ENCODE data around the gene ZFP30. TPM values are rescaled to one million over a fixed set of nuclear protein-coding genes. Genes with fewer than 3 reads are reported as not detected.

The ZFP30 gene
- total and polyA plus RNA-seq, 2 of the 13 experiments (the other 11 are each of a cell fraction or from before 2014, with no cell fraction given), result 3.4 to 19.2 TPM

DNA sequence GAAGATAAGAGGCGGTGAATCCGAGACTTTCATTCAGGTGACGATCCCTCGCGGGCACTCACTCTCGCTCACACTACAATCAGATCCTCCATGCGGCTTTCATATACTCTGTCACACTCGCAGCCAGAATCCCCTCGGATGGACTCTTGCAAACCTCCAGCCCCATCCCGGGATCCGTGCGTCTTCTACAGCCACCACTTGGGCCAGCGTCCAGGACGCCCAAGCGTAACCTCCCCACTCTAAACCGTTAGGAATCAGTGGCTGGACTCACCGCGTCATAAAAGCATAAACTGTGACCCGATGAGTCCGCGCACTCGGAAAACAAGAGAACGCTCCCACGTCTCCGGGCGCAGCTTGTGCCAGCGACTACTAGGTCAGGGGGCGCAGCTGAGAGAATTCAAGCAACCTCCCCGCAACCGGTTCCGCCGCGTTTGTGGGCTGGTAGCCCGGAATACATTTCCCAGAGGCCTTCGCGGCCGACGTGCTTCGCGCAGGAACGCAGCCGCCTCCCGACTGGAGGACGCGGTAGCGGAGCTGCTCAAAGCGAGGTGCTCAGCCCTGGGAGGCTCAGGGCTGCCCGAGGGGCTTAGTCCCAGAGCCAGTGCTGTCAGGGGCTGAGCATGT is 36.7 kb upstream of the ZFP30 start (continued):
- TF ChIP-seq NCOA5 (CRISPR knock-in tag; IDR thresholded peaks at IDR 0.05), result no peak
- no peak for TF ChIP-seq ZNF75D (CRISPR knock-in tag; IDR thresholded peaks at IDR 0.05; ENCODE audit: borderline replicate concordance)
- no peak for TF ChIP-seq TCF12 (IDR thresholded peaks at IDR 0.05)
- TF ChIP-seq TCF12 (CRISPR knock-in tag; IDR thresholded peaks at IDR 0.05), result no peak
- TF ChIP-seq, protein P1, sequence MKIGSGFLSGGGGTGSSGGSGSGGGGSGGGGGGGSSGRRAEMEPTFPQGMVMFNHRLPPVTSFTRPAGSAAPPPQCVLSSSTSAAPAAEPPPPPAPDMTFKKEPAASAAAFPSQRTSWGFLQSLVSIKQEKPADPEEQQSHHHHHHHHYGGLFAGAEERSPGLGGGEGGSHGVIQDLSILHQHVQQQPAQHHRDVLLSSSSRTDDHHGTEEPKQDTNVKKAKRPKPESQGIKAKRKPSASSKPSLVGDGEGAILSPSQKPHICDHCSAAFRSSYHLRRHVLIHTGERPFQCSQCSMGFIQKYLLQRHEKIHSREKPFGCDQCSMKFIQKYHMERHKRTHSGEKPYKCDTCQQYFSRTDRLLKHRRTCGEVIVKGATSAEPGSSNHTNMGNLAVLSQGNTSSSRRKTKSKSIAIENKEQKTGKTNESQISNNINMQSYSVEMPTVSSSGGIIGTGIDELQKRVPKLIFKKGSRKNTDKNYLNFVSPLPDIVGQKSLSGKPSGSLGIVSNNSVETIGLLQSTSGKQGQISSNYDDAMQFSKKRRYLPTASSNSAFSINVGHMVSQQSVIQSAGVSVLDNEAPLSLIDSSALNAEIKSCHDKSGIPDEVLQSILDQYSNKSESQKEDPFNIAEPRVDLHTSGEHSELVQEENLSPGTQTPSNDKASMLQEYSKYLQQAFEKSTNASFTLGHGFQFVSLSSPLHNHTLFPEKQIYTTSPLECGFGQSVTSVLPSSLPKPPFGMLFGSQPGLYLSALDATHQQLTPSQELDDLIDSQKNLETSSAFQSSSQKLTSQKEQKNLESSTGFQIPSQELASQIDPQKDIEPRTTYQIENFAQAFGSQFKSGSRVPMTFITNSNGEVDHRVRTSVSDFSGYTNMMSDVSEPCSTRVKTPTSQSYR (CRISPR knock-in tag; IDR thresholded peaks at IDR 0.05; ENCODE audit: borderline replicate concordance), result no peak
- TF ChIP-seq GATAD2A (CRISPR knock-in tag; IDR thresholded peaks at IDR 0.05), result peak; percentile 77
- no peak for TF ChIP-seq ZKSCAN1 (IDR thresholded peaks at IDR 0.05; ENCODE audit: low read length)
- no peak for TF ChIP-seq JUNB (CRISPR knock-in tag; IDR thresholded peaks at IDR 0.05; ENCODE audit: borderline replicate concordance)
- peak; percentile 97 for TF ChIP-seq PHF21A (CRISPR knock-in tag; IDR thresholded peaks at IDR 0.05)
- TF ChIP-seq ZKSCAN8 (CRISPR knock-in tag; IDR thresholded peaks at IDR 0.05; ENCODE audit: borderline replicate concordance), result no peak; the same call in 1 of the 2 replicates
- TF ChIP-seq ZBTB7A (CRISPR knock-in tag; IDR thresholded peaks at IDR 0.05), result no peak
- TF ChIP-seq, protein P2, sequence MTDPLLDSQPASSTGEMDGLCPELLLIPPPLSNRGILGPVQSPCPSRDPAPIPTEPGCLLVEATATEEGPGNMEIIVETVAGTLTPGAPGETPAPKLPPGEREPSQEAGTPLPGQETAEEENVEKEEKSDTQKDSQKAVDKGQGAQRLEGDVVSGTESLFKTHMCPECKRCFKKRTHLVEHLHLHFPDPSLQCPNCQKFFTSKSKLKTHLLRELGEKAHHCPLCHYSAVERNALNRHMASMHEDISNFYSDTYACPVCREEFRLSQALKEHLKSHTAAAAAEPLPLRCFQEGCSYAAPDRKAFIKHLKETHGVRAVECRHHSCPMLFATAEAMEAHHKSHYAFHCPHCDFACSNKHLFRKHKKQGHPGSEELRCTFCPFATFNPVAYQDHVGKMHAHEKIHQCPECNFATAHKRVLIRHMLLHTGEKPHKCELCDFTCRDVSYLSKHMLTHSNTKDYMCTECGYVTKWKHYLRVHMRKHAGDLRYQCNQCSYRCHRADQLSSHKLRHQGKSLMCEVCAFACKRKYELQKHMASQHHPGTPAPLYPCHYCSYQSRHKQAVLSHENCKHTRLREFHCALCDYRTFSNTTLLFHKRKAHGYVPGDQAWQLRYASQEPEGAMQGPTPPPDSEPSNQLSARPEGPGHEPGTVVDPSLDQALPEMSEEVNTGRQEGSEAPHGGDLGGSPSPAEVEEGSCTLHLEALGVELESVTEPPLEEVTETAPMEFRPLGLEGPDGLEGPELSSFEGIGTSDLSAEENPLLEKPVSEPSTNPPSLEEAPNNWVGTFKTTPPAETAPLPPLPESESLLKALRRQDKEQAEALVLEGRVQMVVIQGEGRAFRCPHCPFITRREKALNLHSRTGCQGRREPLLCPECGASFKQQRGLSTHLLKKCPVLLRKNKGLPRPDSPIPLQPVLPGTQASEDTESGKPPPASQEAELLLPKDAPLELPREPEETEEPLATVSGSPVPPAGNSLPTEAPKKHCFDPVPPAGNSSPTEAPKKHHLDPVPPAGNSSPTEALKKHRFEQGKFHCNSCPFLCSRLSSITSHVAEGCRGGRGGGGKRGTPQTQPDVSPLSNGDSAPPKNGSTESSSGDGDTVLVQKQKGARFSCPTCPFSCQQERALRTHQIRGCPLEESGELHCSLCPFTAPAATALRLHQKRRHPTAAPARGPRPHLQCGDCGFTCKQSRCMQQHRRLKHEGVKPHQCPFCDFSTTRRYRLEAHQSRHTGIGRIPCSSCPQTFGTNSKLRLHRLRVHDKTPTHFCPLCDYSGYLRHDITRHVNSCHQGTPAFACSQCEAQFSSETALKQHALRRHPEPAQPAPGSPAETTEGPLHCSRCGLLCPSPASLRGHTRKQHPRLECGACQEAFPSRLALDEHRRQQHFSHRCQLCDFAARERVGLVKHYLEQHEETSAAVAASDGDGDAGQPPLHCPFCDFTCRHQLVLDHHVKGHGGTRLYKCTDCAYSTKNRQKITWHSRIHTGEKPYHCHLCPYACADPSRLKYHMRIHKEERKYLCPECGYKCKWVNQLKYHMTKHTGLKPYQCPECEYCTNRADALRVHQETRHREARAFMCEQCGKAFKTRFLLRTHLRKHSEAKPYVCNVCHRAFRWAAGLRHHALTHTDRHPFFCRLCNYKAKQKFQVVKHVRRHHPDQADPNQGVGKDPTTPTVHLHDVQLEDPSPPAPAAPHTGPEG (CRISPR knock-in tag; IDR thresholded peaks at IDR 0.05), result 0 out of 2 replicates have a peak, but pooled peaks have one; percentile 49
- TF ChIP-seq ZSCAN9 (CRISPR knock-in tag; IDR thresholded peaks at IDR 0.05; ENCODE audit: borderline replicate concordance), result no peak
- TF ChIP-seq ETV6 (CRISPR knock-in tag; conservative IDR thresholded peaks at IDR 0.05), result no peak
- no peak for TF ChIP-seq NFE2 (CRISPR knock-in tag; IDR thresholded peaks at IDR 0.05)
- peak; percentile 76 for TF ChIP-seq ELF1 (CRISPR knock-in tag; IDR thresholded peaks at IDR 0.05)
- TF ChIP-seq, protein P3, sequence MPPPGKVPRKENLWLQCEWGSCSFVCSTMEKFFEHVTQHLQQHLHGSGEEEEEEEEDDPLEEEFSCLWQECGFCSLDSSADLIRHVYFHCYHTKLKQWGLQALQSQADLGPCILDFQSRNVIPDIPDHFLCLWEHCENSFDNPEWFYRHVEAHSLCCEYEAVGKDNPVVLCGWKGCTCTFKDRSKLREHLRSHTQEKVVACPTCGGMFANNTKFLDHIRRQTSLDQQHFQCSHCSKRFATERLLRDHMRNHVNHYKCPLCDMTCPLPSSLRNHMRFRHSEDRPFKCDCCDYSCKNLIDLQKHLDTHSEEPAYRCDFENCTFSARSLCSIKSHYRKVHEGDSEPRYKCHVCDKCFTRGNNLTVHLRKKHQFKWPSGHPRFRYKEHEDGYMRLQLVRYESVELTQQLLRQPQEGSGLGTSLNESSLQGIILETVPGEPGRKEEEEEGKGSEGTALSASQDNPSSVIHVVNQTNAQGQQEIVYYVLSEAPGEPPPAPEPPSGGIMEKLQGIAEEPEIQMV (CRISPR knock-in tag; IDR thresholded peaks at IDR 0.05; ENCODE audit: low read depth), result peak; percentile 81; the same call in 1 of the 2 replicates
- TF ChIP-seq, protein P4, sequence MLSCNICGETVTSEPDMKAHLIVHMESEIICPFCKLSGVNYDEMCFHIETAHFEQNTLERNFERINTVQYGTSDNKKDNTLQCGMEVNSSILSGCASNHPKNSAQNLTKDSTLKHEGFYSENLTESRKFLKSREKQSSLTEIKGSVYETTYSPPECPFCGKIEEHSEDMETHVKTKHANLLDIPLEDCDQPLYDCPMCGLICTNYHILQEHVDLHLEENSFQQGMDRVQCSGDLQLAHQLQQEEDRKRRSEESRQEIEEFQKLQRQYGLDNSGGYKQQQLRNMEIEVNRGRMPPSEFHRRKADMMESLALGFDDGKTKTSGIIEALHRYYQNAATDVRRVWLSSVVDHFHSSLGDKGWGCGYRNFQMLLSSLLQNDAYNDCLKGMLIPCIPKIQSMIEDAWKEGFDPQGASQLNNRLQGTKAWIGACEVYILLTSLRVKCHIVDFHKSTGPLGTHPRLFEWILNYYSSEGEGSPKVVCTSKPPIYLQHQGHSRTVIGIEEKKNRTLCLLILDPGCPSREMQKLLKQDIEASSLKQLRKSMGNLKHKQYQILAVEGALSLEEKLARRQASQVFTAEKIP (CRISPR knock-in tag; IDR thresholded peaks at IDR 0.05; ENCODE audit: borderline replicate concordance), result no peak
- no peak; the same call in 1 of the 2 replicates for TF ChIP-seq GZF1 (CRISPR knock-in tag; IDR thresholded peaks at IDR 0.05)
